Endothelial cell of umbilical vein (primary cell): ENCODE results near the gene TENM4. TPM values are rescaled to one million over a fixed set of nuclear protein-coding genes. Genes with fewer than 3 reads are reported as not detected.

Source experiments
- BruUV-seq: library from RNA; stranded (reverse); fragments of 400-500 nt; replicated peaks from 2 replicates; lab custom pipeline; 2021; lab: Mats Ljungman, UMichigan
- CTCF ChIA-PET: fragments of 300-600, 350-600 bp; sonication (Branson Sonifier 250); formaldehyde crosslinking; loops from one replicate; lab custom pipeline; 2021; ENCODE audit warnings: antibody characterized with exemption, inconsistent platforms; lab: Charles Lee
- POLR2A ChIA-PET: fragments of 300-600, 350-600 bp; sonication (Branson Sonifier 250); formaldehyde crosslinking; loops from one replicate; lab custom pipeline; 2021; ENCODE audit warnings: antibody characterized with exemption, inconsistent platforms; lab: Charles Lee
- DNase-seq: peaks from one replicate; pipeline ENCODE4 v3.0.0-alpha.2; 2011; ENCODE audit warnings: low read depth, low spot score
- FAIRE-seq: peaks from 2 replicates; lab custom pipeline; 2011; peaks lifted over from hg19 to GRCh38; lab: Jason Lieb, UNC
- H2AFZ ChIP-seq: 2 replicates; pipeline ENCODE4 v1.6.0; 2012; ENCODE audit warnings: low read depth, low read length, control low read depth, inconsistent platforms
- H3K27ac ChIP-seq: 2 replicates; pipeline ENCODE4 v1.5.1; 2011; ENCODE audit warnings: low read depth, mild to moderate bottlenecking, control low read depth, low read length, moderate library complexity; ENCODE audit not compliant: insufficient read depth
- H3K27me3 ChIP-seq, 2 experiments: 2 replicates each; pipeline versions ENCODE4 v1.6.0 to v1.6.1; 2011; ENCODE audit warnings: low read length in 2 of 2, mixed read lengths in 1 of 2; ENCODE audit not compliant: control insufficient read depth in 2 of 2, insufficient read depth in 2 of 2
- H3K36me3 ChIP-seq, 2 experiments: 2 replicates in 1 of 2; 3 replicates in 1 of 2; pipeline ENCODE4 v1.5.1; 2011; ENCODE audit warnings: low read length in 2 of 2, mild to moderate bottlenecking in 1 of 2, moderate library complexity in 1 of 2; ENCODE audit not compliant: control insufficient read depth in 2 of 2, insufficient read depth in 2 of 2; ENCODE audit errors: extremely low read depth in 1 of 2
- H3K4me1 ChIP-seq: 3 replicates; pipeline ENCODE4 v1.5.1; 2011; ENCODE audit warnings: mild to moderate bottlenecking, low read length; ENCODE audit not compliant: control insufficient read depth, insufficient read depth; ENCODE audit errors: extremely low read depth
- H3K4me2 ChIP-seq: 2 replicates; pipeline ENCODE4 v1.6.1; 2011; ENCODE audit warnings: low read length, control low read depth, mixed read lengths; ENCODE audit not compliant: insufficient read depth
- H3K4me3 ChIP-seq, 3 experiments: fragments of 200-600 bp in 1 of 3; sonication (generic), shearing (Covaris generic) in 1 of 3; replicated peaks in 1 of 3; 2 replicates each; pipeline ENCODE4 v1.5.1; 2011 to 2016; ENCODE audit warnings: control low read depth in 3 of 3, low read length in 3 of 3, mild to moderate bottlenecking in 2 of 3, inconsistent platforms in 1 of 3, low read depth in 1 of 3, moderate library complexity in 1 of 3; ENCODE audit not compliant: insufficient read depth in 1 of 3
- H3K79me2 ChIP-seq: 2 replicates; pipeline ENCODE4 v1.6.0; 2012; ENCODE audit warnings: low read length, inconsistent platforms; ENCODE audit not compliant: control insufficient read depth, insufficient read depth
- H3K9ac ChIP-seq: replicated peaks from 2 replicates; pipeline ENCODE3; 2011; ENCODE audit warnings: low read length, control low read depth; ENCODE audit not compliant: insufficient read depth; ENCODE audit errors: extremely low read depth
- H3K9me1 ChIP-seq: replicated peaks from 3 replicates; pipeline ENCODE4 v1.6.0; 2011; ENCODE audit warnings: mild to moderate bottlenecking, low read length; ENCODE audit not compliant: control insufficient read depth, insufficient read depth; ENCODE audit errors: extremely low read depth
- H3K9me3 ChIP-seq: replicated peaks from 2 replicates; pipeline ENCODE4 v1.5.1; 2012; ENCODE audit warnings: low read length, inconsistent platforms; ENCODE audit not compliant: control insufficient read depth, insufficient read depth
- H4K20me1 ChIP-seq: replicated peaks from 2 replicates; pipeline ENCODE3; 2011; ENCODE audit warnings: mild to moderate bottlenecking, low read length; ENCODE audit not compliant: control insufficient read depth, insufficient read depth; ENCODE audit errors: extremely low read depth
- CTCF ChIP-seq, 2 donors: IDR thresholded peaks; 1 replicate in 1 of 2; 2 replicates in 1 of 2; pipeline ENCODE4 v1.5.1; 2011; ENCODE audit warnings: low read length in 2 of 2, mild to moderate bottlenecking in 2 of 2, moderate library complexity in 2 of 2, control low read depth in 1 of 2, inconsistent platforms in 1 of 2, low read depth in 1 of 2; ENCODE audit not compliant: insufficient read depth in 1 of 2; ENCODE audit errors: extremely low read depth in 1 of 2
- EZH2 ChIP-seq: IDR thresholded peaks from 2 replicates; pipeline ENCODE4 v1.6.1; 2012; ENCODE audit warnings: borderline replicate concordance, low read depth, mild to moderate bottlenecking, moderate library complexity, low read length, inconsistent platforms; ENCODE audit not compliant: severe bottlenecking
- FOS ChIP-seq: IDR thresholded peaks from 2 replicates; pipeline ENCODE4 v1.6.1; 2011; ENCODE audit warnings: mild to moderate bottlenecking, low read length, moderate library complexity, borderline replicate concordance; ENCODE audit not compliant: insufficient read depth
- GATA2 ChIP-seq: IDR thresholded peaks from 2 replicates; pipeline ENCODE4 v1.7.0; 2011; ENCODE audit warnings: low read depth, mild to moderate bottlenecking, moderate library complexity, mixed read lengths, low read length; ENCODE audit not compliant: insufficient read length, insufficient read depth
- MAX ChIP-seq: IDR thresholded peaks from 2 replicates; pipeline ENCODE4 v1.6.1; 2011; ENCODE audit not compliant: insufficient read depth, insufficient read length
- MYC ChIP-seq: IDR thresholded peaks from one replicate; pipeline ENCODE4 v1.6.1; 2011; ENCODE audit warnings: mild to moderate bottlenecking, low read depth, low read length
- POLR2A ChIP-seq: IDR thresholded peaks from 2 replicates; pipeline ENCODE4 v1.6.1; 2012; ENCODE audit warnings: low read depth, mild to moderate bottlenecking, control low read depth, low read length
- POLR2AphosphoS5 ChIP-seq: IDR thresholded peaks from 2 replicates; pipeline ENCODE4 v1.6.1; 2012; ENCODE audit warnings: low read depth, mild to moderate bottlenecking, control low read depth, low read length, moderate library complexity; ENCODE audit not compliant: insufficient read depth
- dilution Hi-C: fragments of 300-500 bp; cut with MboI; formaldehyde crosslinking; loops from one replicate; pipeline ENCODE4 v1.15.0; 2019; ENCODE audit warnings: low sequenced_read_pairs; ENCODE audit not compliant: extremely low pct_ligation_motif_present
- intact Hi-C: fragments of 100-400 bp; cut with micrococcal nuclease; formaldehyde crosslinking; loops from one replicate; pipeline ENCODE4 v1.10.0; 2022
- polyA plus RNA-seq, 4 experiments: library from polyadenylated mRNA; depleted of rRNA in 3 of 4; stranded (reverse) in 3 of 4; unstranded in 1 of 4; fragments of >200 nt; gene quantifications; 2 replicates each; pipeline versions ENCODE4 v1.2.1 to v1.2.3, GENCODE V29; 2011 to 2012; ENCODE audit warnings: missing spikeins in 1 of 4
- total RNA-seq: library from RNA; stranded (reverse); gene quantifications from 2 replicates; pipeline ENCODE4 v1.2.3, GENCODE V29; 2021

TENM4 gene
- total and polyA plus RNA-seq, 2 donors (not counting 3 experiments of a cell fraction or from before 2014, with no cell fraction given): 0.06 to 0.27 TPM

GRCh38 chr11:78791964-78792363, 648.9 kb downstream of the TENM4 start:
- Histone ChIP-seq H3K9me1 (no peaks in the 10 kb centered on the region), H3K36me3 (no peaks in the 10 kb centered on the region), H3K4me3 (no peak overlapping the region), H4K20me1 (no peaks in the 10 kb centered on the region), H3K9ac (no peak overlapping the region), H3K27me3 (no peaks in the 10 kb centered on the region), H3K79me2 (no peaks in the 10 kb centered on the region), H3K4me2 (no peak overlapping the region), H3K4me1 (peaks cover 7% of the 10 kb centered on the region), H3K27ac (no peak overlapping the region), H2AFZ (no peak overlapping the region), H3K9me3 (no peaks in the 10 kb centered on the region)
- BruUV-seq: no TSS peak
- CTCF ChIA-PET: interaction anchor here (0.9 to 1.6 kb wide), 2 partner anchors 10 to 308 kb away, joined by 3 to 8 read pairs; no protein-coding TSS in a partner anchor
- dilution Hi-C loops: no loop called here
- FAIRE-seq (no peak), DNase-seq (no peak)
- POLR2A ChIA-PET: no interaction called here
- intact Hi-C loops: no loop called here
- no peak for TF ChIP-seq MAX
- no peak for TF ChIP-seq FOS
- no peak for TF ChIP-seq CTCF (IDR thresholded peaks at IDR 0.05; ENCODE audit: extremely low read depth in 1 of 2, insufficient read depth in 1 of 2, low read depth in 1 of 2, low read length in 2 of 2)
- TF ChIP-seq POLR2A: no peak

- no peak for TF ChIP-seq MYC
- TF ChIP-seq GATA2: no peak
- no peak for TF ChIP-seq FOS
- TF ChIP-seq CTCF (IDR thresholded peaks at IDR 0.05; ENCODE audit: extremely low read depth in 1 of 2, insufficient read depth in 1 of 2, low read depth in 1 of 2, low read length in 2 of 2): no peak
- no peak for TF ChIP-seq POLR2AphosphoS5
- TF ChIP-seq EZH2: no peak
- Histone ChIP-seq H3K27ac (no peak overlapping the region), H3K4me2 (no peak overlapping the region), H3K9me3 (no peaks in the 10 kb centered on the region), H3K4me3 (no peak overlapping the region), H4K20me1 (no peaks in the 10 kb centered on the region), H3K9ac (no peak overlapping the region), H3K36me3 (no peaks in the 10 kb centered on the region), H2AFZ (no peak overlapping the region), H3K9me1 (no peaks in the 10 kb centered on the region), H3K27me3 (no peaks in the 10 kb centered on the region), H3K79me2 (no peaks in the 10 kb centered on the region), H3K4me1 (peaks cover under 1% of the 10 kb centered on the region)
- BruUV-seq: no TSS peak
- intact Hi-C loops (no loop called here), dilution Hi-C loops (no loop called here)
- CTCF ChIA-PET: no interaction called here
- DNase-seq (no peak), FAIRE-seq (no peak)
- POLR2A ChIA-PET: no interaction called here
These were observed 649.6 kb downstream of the TENM4 start for GRCh38 chr11:78791254-78791653.
